IPS-20b (cell line): ENCODE results near the gene BBIP1.

Experiments
- H3K27ac ChIP-seq: one replicate; pipeline ENCODE4 v1.5.1; 2013; ENCODE audit warnings: low read length
- H3K27me3 ChIP-seq: 2 replicates; pipeline ENCODE4 v1.6.1; 2013; ENCODE audit warnings: mild to moderate bottlenecking, low read length, inconsistent platforms; ENCODE audit not compliant: insufficient read depth
- H3K36me3 ChIP-seq: 2 replicates; pipeline ENCODE4 v1.6.1; 2013; ENCODE audit warnings: low read depth, mild to moderate bottlenecking, inconsistent platforms, low read length, moderate library complexity; ENCODE audit not compliant: insufficient read depth
- H3K4me1 ChIP-seq: 2 replicates; pipeline ENCODE4 v1.6.1; 2013; ENCODE audit warnings: mild to moderate bottlenecking, control low read depth, inconsistent platforms, low read length, moderate library complexity; ENCODE audit not compliant: insufficient read depth
- H3K4me3 ChIP-seq: 2 replicates; pipeline ENCODE4 v1.5.1; 2013; ENCODE audit warnings: mild to moderate bottlenecking, low read length, inconsistent platforms
- H3K9ac ChIP-seq: 2 replicates; pipeline ENCODE4 v1.6.1; 2013; ENCODE audit warnings: low read depth, mild to moderate bottlenecking, inconsistent platforms, low read length, moderate library complexity
- H3K9me3 ChIP-seq: 2 replicates; pipeline ENCODE4 v1.6.1; 2013; ENCODE audit warnings: mild to moderate bottlenecking, low read depth, low read length, inconsistent platforms; ENCODE audit not compliant: insufficient read depth

The BBIP1 gene

GRCh38 chr10:110865186-110865808, 53.7 kb downstream of the BBIP1 start:
- Histone ChIP-seq H3K27ac (no peak overlapping the region), H3K27me3 (no peaks in the 10 kb centered on the region), H3K4me1 (no peaks in the 10 kb centered on the region), H3K9me3 (no peaks in the 10 kb centered on the region), H3K36me3 (no peaks in the 10 kb centered on the region), H3K4me3 (no peak overlapping the region), H3K9ac (no peak overlapping the region)

GRCh38 chr10:110864662-110865140, 54.3 kb downstream of the BBIP1 start:
- Histone ChIP-seq H3K27me3 (no peaks in the 10 kb centered on the region), H3K9me3 (no peaks in the 10 kb centered on the region), H3K4me3 (no peak overlapping the region), H3K36me3 (no peaks in the 10 kb centered on the region), H3K9ac (no peak overlapping the region), H3K4me1 (no peaks in the 10 kb centered on the region), H3K27ac (no peak overlapping the region)

GRCh38 chr10:110863956-110864355, 55.0 kb downstream of the BBIP1 start:
- Histone ChIP-seq H3K9ac (no peak overlapping the region), H3K27ac (no peak overlapping the region), H3K4me1 (no peaks in the 10 kb centered on the region), H3K36me3 (no peaks in the 10 kb centered on the region), H3K4me3 (no peak overlapping the region), H3K9me3 (no peaks in the 10 kb centered on the region), H3K27me3 (no peaks in the 10 kb centered on the region)

- Histone ChIP-seq H3K9ac (no peak overlapping the region), H3K9me3 (no peaks in the 10 kb centered on the region), H3K27me3 (no peaks in the 10 kb centered on the region), H3K27ac (no peak overlapping the region), H3K36me3 (no peaks in the 10 kb centered on the region), H3K4me3 (no peak overlapping the region), H3K4me1 (no peaks in the 10 kb centered on the region)
Observed at GRCh38 chr10:110863361-110863760, 55.6 kb downstream of the BBIP1 start.

GRCh38 chr10:110862961-110863360, 56.0 kb downstream of the BBIP1 start:
- Histone ChIP-seq H3K27ac (no peak overlapping the region), H3K36me3 (no peaks in the 10 kb centered on the region), H3K4me3 (no peak overlapping the region), H3K4me1 (no peaks in the 10 kb centered on the region), H3K27me3 (no peaks in the 10 kb centered on the region), H3K9ac (no peak overlapping the region), H3K9me3 (no peaks in the 10 kb centered on the region)

GRCh38 chr10:110861930-110862649, 56.9 kb downstream of the BBIP1 start:
- no peak overlapping the region for H3K4me3 ChIP-seq
- H3K27me3 ChIP-seq, result no peaks in the 10 kb centered on the region
- H3K4me1 ChIP-seq, result no peaks in the 10 kb centered on the region
- H3K27ac ChIP-seq, result no peak overlapping the region
- no peaks in the 10 kb centered on the region for H3K36me3 ChIP-seq
- no peak overlapping the region for H3K9ac ChIP-seq
- H3K9me3 ChIP-seq, result no peaks in the 10 kb centered on the region

GRCh38 chr10:110861476-110861875, 57.5 kb downstream of the BBIP1 start:
- no peak overlapping the region for H3K4me3 ChIP-seq
- H3K9ac ChIP-seq, result no peak overlapping the region
- no peak overlapping the region for H3K27ac ChIP-seq
- no peaks in the 10 kb centered on the region for H3K9me3 ChIP-seq
- H3K27me3 ChIP-seq, result no peaks in the 10 kb centered on the region
- no peaks in the 10 kb centered on the region for H3K36me3 ChIP-seq
- no peaks in the 10 kb centered on the region for H3K4me1 ChIP-seq

- H3K4me3 ChIP-seq, result no peak overlapping the region
- no peaks in the 10 kb centered on the region for H3K36me3 ChIP-seq
- H3K9ac ChIP-seq, result no peak overlapping the region
- no peaks in the 10 kb centered on the region for H3K27me3 ChIP-seq
- H3K9me3 ChIP-seq, result no peaks in the 10 kb centered on the region
- no peak overlapping the region for H3K27ac ChIP-seq
- no peaks in the 10 kb centered on the region for H3K4me1 ChIP-seq
Observed at GRCh38 chr10:110860576-110861241, 58.3 kb downstream of the BBIP1 start.

- H3K4me3 ChIP-seq, result no peak overlapping the region
- no peaks in the 10 kb centered on the region for H3K27me3 ChIP-seq
- H3K9ac ChIP-seq, result no peak overlapping the region
- H3K9me3 ChIP-seq, result no peaks in the 10 kb centered on the region
- H3K36me3 ChIP-seq, result no peaks in the 10 kb centered on the region
- no peak overlapping the region for H3K27ac ChIP-seq
- no peaks in the 10 kb centered on the region for H3K4me1 ChIP-seq
Observed at GRCh38 chr10:110859973-110860376, 59.0 kb downstream of the BBIP1 start.

- H3K9me3 ChIP-seq, result no peaks in the 10 kb centered on the region
- no peak overlapping the region for H3K27ac ChIP-seq
- no peak overlapping the region for H3K9ac ChIP-seq
- H3K4me1 ChIP-seq, result no peaks in the 10 kb centered on the region
- H3K27me3 ChIP-seq, result no peaks in the 10 kb centered on the region
- H3K4me3 ChIP-seq, result no peak overlapping the region
- no peaks in the 10 kb centered on the region for H3K36me3 ChIP-seq
Observed at GRCh38 chr10:110859206-110859972, 59.6 kb downstream of the BBIP1 start.

GRCh38 chr10:110858297-110858934, 60.6 kb downstream of the BBIP1 start:
- Histone ChIP-seq H3K9me3 (no peaks in the 10 kb centered on the region), H3K27ac (no peak overlapping the region), H3K4me3 (no peak overlapping the region), H3K27me3 (no peaks in the 10 kb centered on the region), H3K9ac (no peak overlapping the region), H3K4me1 (no peaks in the 10 kb centered on the region), H3K36me3 (no peaks in the 10 kb centered on the region)
